H9 (cell line): ENCODE measurements around the gene AGBL4. TPM values are rescaled to one million over a fixed set of nuclear protein-coding genes. Genes with fewer than 3 reads are reported as not detected.

Source experiments
- DNase-seq: peaks from one replicate; pipeline ENCODE4 v3.0.0-alpha.2; 2017
- H2AFZ ChIP-seq: one replicate; pipeline ENCODE4 v1.6.1; 2013; ENCODE audit warnings: mild to moderate bottlenecking, low read length, control low read depth, moderate library complexity
- H2AK5ac ChIP-seq: 2 replicates; pipeline ENCODE4 v1.6.1; 2013; ENCODE audit warnings: low read length, control low read depth, mixed read lengths; ENCODE audit not compliant: insufficient read length
- H2BK120ac ChIP-seq: one replicate; pipeline ENCODE4 v1.6.1; 2013; ENCODE audit warnings: low read depth, mild to moderate bottlenecking, low read length, control low read depth, inconsistent platforms; ENCODE audit not compliant: poor library complexity, severe bottlenecking
- H2BK12ac ChIP-seq: 2 replicates; pipeline ENCODE4 v1.6.1; 2013; ENCODE audit warnings: low read length, control low read depth, mixed read lengths, low read depth; ENCODE audit not compliant: insufficient read length
- H2BK15ac ChIP-seq: 2 replicates; pipeline ENCODE4 v1.6.1; 2013; ENCODE audit warnings: low read depth, low read length, control low read depth
- H2BK20ac ChIP-seq: one replicate; pipeline ENCODE4 v1.6.1; 2013; ENCODE audit warnings: low read depth, mild to moderate bottlenecking, low read length, control low read depth, inconsistent platforms; ENCODE audit not compliant: poor library complexity, severe bottlenecking
- H2BK5ac ChIP-seq: 2 replicates; pipeline ENCODE4 v1.6.1; 2013; ENCODE audit warnings: low read length, control low read depth, mixed read lengths; ENCODE audit not compliant: insufficient read length
- H3K14ac ChIP-seq: 2 replicates; pipeline ENCODE4 v1.6.1; 2013; ENCODE audit warnings: low read length, control low read depth; ENCODE audit not compliant: insufficient read depth
- H3K18ac ChIP-seq: 2 replicates; pipeline ENCODE4 v1.6.1; 2013; ENCODE audit warnings: low read depth, mild to moderate bottlenecking, mixed read lengths, low read length, control low read depth; ENCODE audit not compliant: insufficient read length
- H3K23ac ChIP-seq: 2 replicates; pipeline ENCODE4 v1.6.1; 2013; ENCODE audit warnings: low read length, control low read depth, mixed read lengths, low read depth; ENCODE audit not compliant: insufficient read length
- H3K23me2 ChIP-seq: 2 replicates; pipeline ENCODE4 v1.6.1; 2013; ENCODE audit warnings: low read depth, mild to moderate bottlenecking, mixed read lengths, low read length, control low read depth; ENCODE audit not compliant: insufficient read length, poor library complexity, severe bottlenecking
- H3K27ac ChIP-seq: 2 replicates; pipeline ENCODE4 v1.5.1; 2013; ENCODE audit warnings: low read length, control low read depth, mixed read lengths, low read depth; ENCODE audit not compliant: insufficient read length
- H3K27me3 ChIP-seq: 2 replicates; pipeline ENCODE4 v1.6.1; 2013; ENCODE audit warnings: low read length, control low read depth, inconsistent platforms; ENCODE audit not compliant: insufficient read depth
- H3K4ac ChIP-seq: 2 replicates; pipeline ENCODE4 v1.6.1; 2013; ENCODE audit warnings: low read depth, mild to moderate bottlenecking, control low read depth, inconsistent platforms, low read length, moderate library complexity
- H3K4me1 ChIP-seq: 2 replicates; pipeline ENCODE4 v1.6.1; 2013; ENCODE audit warnings: low read length, control low read depth, inconsistent platforms; ENCODE audit not compliant: insufficient read depth
- H3K4me2 ChIP-seq: 2 replicates; pipeline ENCODE4 v1.6.1; 2013; ENCODE audit warnings: low read length, control low read depth, mixed read lengths; ENCODE audit not compliant: insufficient read length, insufficient read depth
- H3K56ac ChIP-seq: 2 replicates; pipeline ENCODE4 v1.6.1; 2013; ENCODE audit warnings: low read depth, mild to moderate bottlenecking, mixed read lengths, low read length, control low read depth; ENCODE audit not compliant: insufficient read length
- H3K79me1 ChIP-seq: 2 replicates; pipeline ENCODE4 v1.6.1; 2013; ENCODE audit warnings: low read depth, mild to moderate bottlenecking, moderate library complexity, low read length, control low read depth, inconsistent platforms; ENCODE audit not compliant: insufficient read depth, poor library complexity, severe bottlenecking
- H3K79me2 ChIP-seq: 2 replicates; pipeline ENCODE4 v1.6.1; 2013; ENCODE audit warnings: low read length, control low read depth, inconsistent platforms; ENCODE audit not compliant: insufficient read depth
- H3K9ac ChIP-seq: 2 replicates; pipeline ENCODE4 v1.6.1; 2013; ENCODE audit warnings: low read length, control low read depth, mixed read lengths; ENCODE audit not compliant: insufficient read length; ENCODE audit errors: extremely low read depth
- H3K9me3 ChIP-seq: one replicate; pipeline ENCODE4 v1.6.1; 2013; ENCODE audit warnings: low read depth, low read length, inconsistent platforms; ENCODE audit not compliant: control insufficient read depth
- H3T11ph ChIP-seq: one replicate; pipeline ENCODE4 v1.6.1; 2013; ENCODE audit warnings: mild to moderate bottlenecking, low read length, control low read depth, inconsistent platforms
- H4K20me1 ChIP-seq: one replicate; pipeline ENCODE4 v1.6.1; 2013; ENCODE audit not compliant: control insufficient read depth, insufficient read length, insufficient read depth
- H4K5ac ChIP-seq: 2 replicates; pipeline ENCODE4 v1.6.1; 2013; ENCODE audit warnings: low read depth, mild to moderate bottlenecking, mixed read lengths, low read length, control low read depth; ENCODE audit not compliant: insufficient read length
- H4K8ac ChIP-seq: replicated peaks from 2 replicates; pipeline ENCODE4 v1.6.1; 2013; ENCODE audit warnings: low read length, control low read depth, mixed read lengths, low read depth; ENCODE audit not compliant: insufficient read length
- H4K91ac ChIP-seq: 2 replicates; pipeline ENCODE4 v1.6.1; 2013; ENCODE audit warnings: low read depth, mild to moderate bottlenecking, moderate library complexity, mixed read lengths, low read length, control low read depth; ENCODE audit not compliant: insufficient read length
- H3K27ac Mint-ChIP-seq, 3 experiments: 2 replicates in 2 of 3; 3 replicates in 1 of 3; pipeline ENCODE4 v1.8.0; 2020 to 2021; ENCODE audit warnings: mixed read lengths in 3 of 3, mild to moderate bottlenecking in 1 of 3, moderate library complexity in 1 of 3
- H3K27me3 Mint-ChIP-seq: 2 replicates; pipeline ENCODE4 v1.8.0; 2021; ENCODE audit warnings: low read depth, mild to moderate bottlenecking, moderate library complexity, mixed read lengths
- H3K36me3 Mint-ChIP-seq, 3 experiments: 2 replicates in 2 of 3; 3 replicates in 1 of 3; pipeline ENCODE4 v1.8.0; 2020 to 2021; ENCODE audit warnings: low read depth in 3 of 3, mixed read lengths in 3 of 3; ENCODE audit not compliant: insufficient read depth in 1 of 3
- H3K4me1 Mint-ChIP-seq, 2 experiments: 2 replicates each; pipeline ENCODE4 v1.8.0; 2020; ENCODE audit warnings: mixed read lengths in 2 of 2
- H3K4me3 Mint-ChIP-seq, 2 experiments: 2 replicates in 1 of 2; 3 replicates in 1 of 2; pipeline ENCODE4 v1.8.0; 2020 to 2021; ENCODE audit warnings: mild to moderate bottlenecking in 2 of 2, mixed read lengths in 2 of 2, moderate library complexity in 1 of 2
- H3K9me3 Mint-ChIP-seq, 2 experiments: 2 replicates in 1 of 2; 3 replicates in 1 of 2; pipeline ENCODE4 v1.8.0; 2020; ENCODE audit warnings: mild to moderate bottlenecking in 2 of 2, mixed read lengths in 2 of 2, moderate library complexity in 1 of 2
- CTCF ChIP-seq: fragments of 200-600 bp; sonication (generic); conservative IDR thresholded peaks from 3 replicates; pipeline ENCODE4 v1.8.0; 2021; ENCODE audit warnings: antibody characterized with exemption, mild to moderate bottlenecking
- WGBS: extraction: QIAGEN DNeasy Blood & Tissue Kit; methylation state at CpG from one replicate; pipeline ENCODE4 v1.1.7; 2013; ENCODE audit warnings: missing lambda C conversion rate, low lambda C conversion rate, mixed read lengths; ENCODE audit not compliant: insufficient read length; ENCODE audit errors: extremely low coverage; 5-methylcytosine and 5-hydroxymethylcytosine counted together
- total RNA-seq: library from RNA; stranded (reverse); gene quantifications from 2 replicates; pipeline ENCODE4 v1.2.1, GENCODE V29; 2021

The AGBL4 gene
- total RNA-seq, 1 experiment from 2014 or later: not detected

- no peak overlapping the region for H3K18ac ChIP-seq
- H3K79me1 ChIP-seq: no peaks in the 10 kb centered on the region
- DNase-seq: peak; percentile 93
- H2AFZ ChIP-seq: no peak overlapping the region
- H2BK120ac ChIP-seq: no peak overlapping the region
- no peaks in the 10 kb centered on the region for H3K4me1 ChIP-seq
- H3K27me3 ChIP-seq: no peaks in the 10 kb centered on the region
- H3K9me3 Mint-ChIP-seq: no peaks in the 10 kb centered on the region; a peak in 1 of 5 replicates
- no peak overlapping the region for H3K14ac ChIP-seq
- H2AK5ac ChIP-seq: no peak overlapping the region
- H4K91ac ChIP-seq: no peak overlapping the region
- no peak overlapping the region for H3K23ac ChIP-seq
- no peaks in the 10 kb centered on the region for H3K9me3 ChIP-seq
- no peak overlapping the region for H3K4ac ChIP-seq
- WGBS: no CpG with 5 or more reads among the region's 7 CpGs
- H3K9ac ChIP-seq: no peak overlapping the region
- H2BK5ac ChIP-seq: no peak overlapping the region
- H4K8ac ChIP-seq: no peak overlapping the region
- H3T11ph ChIP-seq: no peak overlapping the region
- no peak overlapping the region for H2BK20ac ChIP-seq
- no peak overlapping the region for H4K5ac ChIP-seq
- H3K27ac Mint-ChIP-seq: no peak overlapping the region
- H3K4me3 Mint-ChIP-seq: no peak overlapping the region
- no peak overlapping the region for H3K4me2 ChIP-seq
- no peaks in the 10 kb centered on the region for H3K23me2 ChIP-seq
- peaks cover 3% of the 10 kb centered on the region; the same call in 1 of the 2 replicates for H3K27me3 Mint-ChIP-seq
- peaks cover 5 to 7% of the 10 kb centered on the region in 2 experiments for H3K4me1 Mint-ChIP-seq
- H3K79me2 ChIP-seq: no peaks in the 10 kb centered on the region
- H4K20me1 ChIP-seq: no peaks in the 10 kb centered on the region
- peak; percentile 90 for TF ChIP-seq CTCF
- no peaks in the 10 kb centered on the region for H3K36me3 Mint-ChIP-seq
- no peak overlapping the region for H2BK15ac ChIP-seq
- no peak overlapping the region for H2BK12ac ChIP-seq
- H3K27ac ChIP-seq: no peak overlapping the region
- H3K56ac ChIP-seq: no peak overlapping the region
These were observed 1451.0 kb downstream of the AGBL4 start for GRCh38 chr1:48572646-48573258.
